GM18873 (cell line): Measurements from ENCODE around the gene SLC8A3.

Experiments
- ATAC-seq: cut with Tn5 transposase; IDR thresholded peaks from one replicate; pipeline ENCODE4 v1.9.1; 2021; ENCODE audit warnings: mild to moderate bottlenecking, moderate library complexity, moderate number of reproducible peaks; ENCODE audit not compliant: unreplicated experiment, low FRiP score

Gene SLC8A3

DNA sequence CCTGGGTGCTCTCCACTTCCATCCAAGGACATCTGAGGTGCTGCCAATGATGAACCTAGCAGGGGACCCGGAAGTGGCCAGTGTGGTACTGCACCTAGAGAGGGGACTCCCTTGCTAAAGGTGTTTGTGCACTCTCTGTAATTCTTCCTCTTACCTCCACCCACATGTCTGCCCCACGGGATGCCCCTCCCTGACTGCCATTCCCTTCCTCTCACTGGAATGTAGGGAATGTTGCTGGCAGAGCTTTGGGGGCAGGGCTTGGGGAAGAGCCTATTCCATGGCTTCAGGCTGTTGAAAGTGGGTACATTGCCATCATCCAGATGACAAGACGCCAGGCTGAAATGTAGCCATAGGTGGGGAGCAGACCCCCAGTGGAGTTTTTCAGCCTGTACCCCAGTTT is 156.3 kb downstream of the SLC8A3 start:
- ATAC-seq = no peak

DNA sequence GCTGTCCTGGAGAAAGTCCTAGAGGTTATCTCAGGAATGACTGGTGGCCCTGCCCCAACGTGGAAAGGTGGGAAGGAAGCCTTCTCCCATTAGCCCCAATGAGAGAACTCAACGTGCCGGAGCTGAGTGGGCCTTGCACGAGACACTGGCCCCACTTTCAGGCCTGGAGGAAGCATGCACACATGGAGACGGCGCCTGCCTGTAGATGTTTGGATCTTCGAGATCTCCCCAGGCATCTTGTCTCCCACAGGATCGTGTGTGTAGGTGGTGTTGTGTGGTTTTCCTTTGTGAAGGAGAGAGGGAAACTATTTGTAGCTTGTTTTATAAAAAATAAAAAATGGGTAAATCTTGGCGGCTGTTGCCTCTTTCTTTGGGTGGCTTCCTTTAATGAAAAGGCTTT is 156.7 kb downstream of the SLC8A3 start:
- no peak for ATAC-seq

DNA sequence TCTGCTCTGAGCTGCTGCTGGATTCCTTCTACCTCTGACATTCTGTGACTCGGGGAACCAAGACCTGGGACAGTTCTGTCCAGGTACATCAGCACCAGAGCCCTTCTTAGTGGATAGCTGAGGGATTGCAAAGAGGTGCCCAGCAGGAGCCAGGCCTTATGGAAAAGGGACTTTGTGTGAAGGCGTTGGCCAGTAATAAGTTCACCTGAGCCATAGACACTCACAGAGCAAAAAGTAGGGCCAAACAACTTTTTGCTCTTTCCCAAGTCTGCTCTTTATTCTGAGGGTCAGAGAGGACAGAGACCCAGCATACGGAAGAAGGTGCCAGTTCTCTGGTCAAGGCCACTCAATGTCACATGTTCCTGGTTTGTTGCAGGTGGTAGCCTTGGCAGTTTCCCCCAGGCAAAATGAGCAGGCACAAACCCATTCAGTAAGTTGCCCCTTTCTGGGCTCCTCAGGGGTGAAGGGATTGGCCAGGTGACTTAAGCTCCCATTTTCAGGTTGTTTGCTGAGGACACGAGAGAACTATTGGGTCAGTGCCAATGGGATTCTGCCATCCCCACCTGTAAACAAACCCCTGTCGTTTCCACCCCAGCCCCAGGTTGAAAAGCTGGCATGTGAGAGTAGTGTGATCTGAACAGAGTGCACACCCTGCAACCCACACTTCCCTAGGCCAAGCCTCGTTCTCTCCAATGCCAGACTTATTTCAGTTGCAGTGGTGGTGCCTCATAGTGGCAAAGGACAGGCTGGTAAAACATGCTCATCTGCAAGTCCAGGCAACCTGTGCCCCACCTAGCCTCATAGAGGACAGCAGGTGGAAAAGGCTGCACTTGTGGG is 159.2 kb downstream of the SLC8A3 start:
- ATAC-seq = no peak

DNA sequence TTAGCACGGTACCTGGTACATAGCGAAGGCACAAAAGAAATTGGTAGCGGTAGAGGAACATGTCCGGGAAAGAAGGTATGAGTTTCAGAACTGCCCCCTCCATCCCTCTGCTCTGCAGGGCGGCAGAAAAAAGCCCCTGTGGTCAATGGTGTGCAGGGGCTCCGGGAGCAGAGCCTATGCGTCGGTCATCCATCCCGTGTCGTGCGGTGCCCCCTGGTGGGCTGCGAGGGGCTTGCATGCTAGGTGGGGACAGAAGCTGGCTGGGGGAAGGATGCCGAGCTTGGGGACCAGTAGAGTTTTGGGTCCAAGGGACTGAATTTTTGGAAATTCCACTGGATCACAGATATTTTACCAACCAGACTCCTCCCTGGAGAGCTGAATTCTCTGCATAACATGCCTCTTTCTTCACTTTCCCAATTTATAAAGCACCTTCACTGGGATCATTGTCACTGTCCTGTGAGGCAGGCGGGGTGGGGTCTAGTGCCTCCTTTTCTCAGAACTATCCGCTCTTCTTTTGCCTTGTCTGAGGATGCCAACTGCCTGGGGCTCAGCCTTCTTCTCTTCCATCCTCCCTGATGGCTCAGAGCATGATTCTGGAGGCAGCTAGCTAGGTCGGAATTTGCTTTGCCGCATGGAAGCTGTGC is 160.8 kb downstream of the SLC8A3 start:
- no peak for ATAC-seq

DNA sequence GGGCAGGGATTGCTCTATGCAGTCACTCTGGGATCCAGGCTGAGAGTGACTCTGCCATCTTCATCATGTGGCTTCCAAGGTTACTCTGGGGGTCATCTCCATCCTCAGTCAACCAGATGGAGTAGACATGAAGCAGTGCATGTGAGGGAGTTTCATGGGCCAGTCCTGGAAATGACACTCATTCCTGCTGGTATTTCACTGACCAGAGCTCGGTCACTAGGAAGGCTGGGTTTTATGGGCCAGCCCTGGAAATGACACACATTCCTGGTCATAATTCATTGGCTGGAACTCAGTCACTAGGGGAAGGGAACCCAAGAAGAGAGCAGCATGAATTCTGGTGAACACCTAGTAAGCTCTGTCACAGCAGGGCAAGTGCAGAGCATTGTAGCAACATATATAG is 164.9 kb downstream of the SLC8A3 start:
- ATAC-seq = no peak

DNA sequence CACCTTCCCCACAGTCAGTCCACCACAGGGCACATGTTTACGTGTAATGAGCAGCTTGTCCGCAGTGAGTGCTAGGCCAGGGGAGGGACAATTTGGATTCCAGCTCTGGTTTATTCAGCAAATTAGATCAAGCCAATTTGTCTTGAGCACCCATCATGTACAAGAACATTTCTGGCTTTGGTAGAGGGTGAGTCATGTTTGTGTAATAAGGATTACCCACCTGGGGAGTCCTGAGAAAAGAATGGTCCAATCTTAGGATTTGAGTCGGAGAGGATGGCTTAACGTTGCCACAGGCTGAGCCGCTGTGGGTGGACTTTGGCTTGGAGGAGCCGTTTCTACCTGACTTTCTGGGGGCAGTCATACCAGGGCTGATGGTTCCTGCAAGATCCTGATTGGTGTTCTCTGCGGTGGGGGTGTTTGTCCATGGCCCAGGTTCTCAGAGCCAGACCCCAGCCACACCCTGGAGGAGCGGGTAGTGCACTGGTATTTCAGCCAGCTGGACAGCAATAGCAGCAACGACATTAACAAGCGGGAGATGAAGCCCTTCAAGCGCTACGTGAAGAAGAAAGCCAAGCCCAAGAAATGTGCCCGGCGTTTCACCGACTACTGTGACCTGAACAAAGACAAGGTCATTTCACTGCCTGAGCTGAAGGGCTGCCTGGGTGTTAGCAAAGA is 165.8 kb downstream of the SLC8A3 start:
- ATAC-seq = no peak

DNA sequence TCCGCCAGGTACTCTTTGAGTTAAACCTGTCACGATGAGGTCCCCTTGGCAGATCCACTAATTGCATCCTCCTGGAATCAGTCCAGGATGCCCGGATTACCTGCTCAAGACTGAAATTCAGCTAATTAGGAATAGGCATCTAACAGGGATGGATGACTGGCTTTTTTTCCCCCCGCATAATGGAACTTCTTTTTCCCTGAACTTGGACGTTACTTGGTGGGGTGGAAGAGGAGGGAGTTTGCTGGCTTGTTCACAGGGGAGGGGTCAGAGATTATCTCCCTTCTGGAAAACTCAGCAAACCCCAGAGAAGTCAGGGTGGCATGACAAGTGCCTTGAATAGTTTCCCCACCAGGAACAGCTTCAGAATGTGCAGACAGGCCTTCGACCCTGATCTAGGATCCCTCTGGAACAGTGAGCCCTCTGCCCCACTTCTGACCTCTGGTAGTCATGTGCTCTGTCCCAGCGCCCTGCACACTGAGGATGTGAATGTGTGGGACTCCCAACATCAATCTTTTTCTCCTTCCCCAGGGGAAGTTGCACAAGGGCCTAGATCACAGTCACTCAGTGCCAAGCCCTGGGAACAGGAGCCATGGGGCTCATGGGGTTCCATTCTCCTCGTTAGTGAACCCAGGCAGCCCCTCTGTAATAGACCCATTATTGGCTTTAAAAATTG is 167.1 kb downstream of the SLC8A3 start:
- ATAC-seq = no peak

DNA sequence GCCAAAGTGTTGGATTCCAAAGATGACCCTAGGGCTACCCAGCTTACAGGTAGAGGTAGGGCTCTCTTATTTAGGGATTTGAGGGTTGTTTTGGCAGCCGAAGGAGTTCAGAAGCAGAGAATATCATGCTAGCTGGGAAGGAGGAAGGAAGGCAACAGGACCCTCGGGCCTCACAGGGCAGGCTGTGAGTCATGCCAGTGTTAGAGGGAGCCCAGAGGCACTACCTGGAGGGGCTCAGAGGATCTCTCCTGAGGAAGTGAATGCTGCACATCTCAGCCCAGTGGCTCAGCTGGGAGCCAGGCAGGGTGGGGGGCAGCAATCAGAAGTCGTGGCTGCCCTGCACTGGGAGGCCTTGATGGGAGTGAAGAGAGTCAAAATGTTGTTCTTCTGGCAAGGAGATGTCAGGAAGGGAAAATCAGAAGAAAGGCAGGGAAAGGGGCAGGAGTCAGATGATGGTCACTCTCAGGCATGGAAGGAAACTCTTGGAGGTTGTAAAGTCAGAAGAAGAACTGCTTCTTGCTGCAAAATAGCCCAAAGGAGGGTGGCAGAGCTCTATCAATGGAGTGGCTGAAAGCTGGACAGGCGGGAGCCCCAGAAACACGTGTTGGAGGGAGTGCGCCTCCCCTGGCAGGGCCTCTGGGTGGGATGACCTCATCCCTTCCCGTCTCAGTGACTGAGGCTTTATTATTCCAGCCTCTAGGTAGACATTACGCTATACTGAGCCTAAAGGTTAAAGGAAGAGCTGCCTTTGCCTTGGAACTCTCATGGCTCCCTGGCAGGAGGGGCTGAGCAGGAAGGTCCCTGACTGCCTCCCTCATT is 168.2 kb downstream of the SLC8A3 start:
- no peak for ATAC-seq

DNA sequence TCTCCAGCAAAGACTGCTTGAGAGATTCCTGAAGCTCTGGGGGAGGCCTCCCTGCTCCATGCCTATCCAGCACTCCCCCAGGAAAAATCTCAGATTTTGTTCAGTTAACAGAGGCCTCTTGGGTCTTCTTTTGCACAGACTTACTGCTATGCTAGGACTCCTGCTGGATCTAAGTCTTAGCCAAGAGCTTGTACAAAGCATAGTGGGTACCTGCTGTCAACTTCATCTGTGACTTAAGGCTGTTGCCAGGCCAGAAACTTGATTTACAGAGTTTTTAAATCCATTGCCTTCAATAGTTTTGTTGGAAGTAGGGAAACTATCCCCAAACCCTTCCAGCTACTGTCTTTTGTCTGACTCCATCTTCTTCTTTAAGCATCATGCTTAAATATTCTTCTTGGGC is 169.1 kb downstream of the SLC8A3 start:
- ATAC-seq = no peak

DNA sequence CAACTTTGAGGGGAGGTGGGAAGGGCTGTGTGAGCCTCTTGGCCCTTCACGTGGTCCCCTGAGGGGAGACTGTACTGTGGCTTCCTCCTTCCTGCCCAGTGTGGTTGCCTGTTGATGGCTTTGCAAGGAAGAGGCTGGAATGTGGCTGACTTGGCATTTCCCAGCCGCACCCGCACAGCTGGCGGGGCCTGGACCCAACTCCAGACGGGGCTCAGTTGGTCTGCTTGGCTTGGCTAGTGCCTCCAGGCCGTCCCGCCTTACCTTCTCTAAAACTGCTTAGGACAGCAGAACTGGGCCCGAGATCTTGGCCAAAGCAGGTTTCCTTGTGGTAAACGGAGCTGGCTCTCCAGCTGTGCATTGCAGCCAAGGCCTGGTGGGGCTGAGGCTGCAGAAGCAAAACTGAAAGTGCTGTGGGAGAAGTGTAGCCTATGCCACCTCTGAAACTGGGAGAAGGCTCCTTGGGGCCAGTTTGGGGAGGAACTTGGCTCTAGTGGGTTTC is 170.0 kb downstream of the SLC8A3 start:
- ATAC-seq = no peak

DNA sequence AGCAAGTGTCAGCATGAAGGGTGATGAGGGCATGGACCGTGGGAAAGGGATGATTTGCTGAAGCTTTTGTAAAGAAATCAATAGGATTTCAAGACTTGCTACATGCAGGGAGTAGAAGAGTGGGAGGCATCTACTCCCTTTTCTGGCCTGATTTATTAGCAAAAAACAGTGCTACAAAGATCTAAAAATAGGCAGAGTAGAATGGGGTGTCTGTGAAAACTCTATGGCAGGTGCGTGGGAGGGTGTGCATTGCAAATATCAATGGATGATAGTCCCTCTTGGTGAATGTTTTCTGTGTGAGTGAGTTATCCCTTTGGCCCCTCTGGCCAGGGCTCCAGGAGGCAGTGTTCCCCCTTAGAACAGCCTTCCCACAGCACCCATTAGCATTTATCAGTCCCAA is 170.5 kb downstream of the SLC8A3 start:
- ATAC-seq = no peak

DNA sequence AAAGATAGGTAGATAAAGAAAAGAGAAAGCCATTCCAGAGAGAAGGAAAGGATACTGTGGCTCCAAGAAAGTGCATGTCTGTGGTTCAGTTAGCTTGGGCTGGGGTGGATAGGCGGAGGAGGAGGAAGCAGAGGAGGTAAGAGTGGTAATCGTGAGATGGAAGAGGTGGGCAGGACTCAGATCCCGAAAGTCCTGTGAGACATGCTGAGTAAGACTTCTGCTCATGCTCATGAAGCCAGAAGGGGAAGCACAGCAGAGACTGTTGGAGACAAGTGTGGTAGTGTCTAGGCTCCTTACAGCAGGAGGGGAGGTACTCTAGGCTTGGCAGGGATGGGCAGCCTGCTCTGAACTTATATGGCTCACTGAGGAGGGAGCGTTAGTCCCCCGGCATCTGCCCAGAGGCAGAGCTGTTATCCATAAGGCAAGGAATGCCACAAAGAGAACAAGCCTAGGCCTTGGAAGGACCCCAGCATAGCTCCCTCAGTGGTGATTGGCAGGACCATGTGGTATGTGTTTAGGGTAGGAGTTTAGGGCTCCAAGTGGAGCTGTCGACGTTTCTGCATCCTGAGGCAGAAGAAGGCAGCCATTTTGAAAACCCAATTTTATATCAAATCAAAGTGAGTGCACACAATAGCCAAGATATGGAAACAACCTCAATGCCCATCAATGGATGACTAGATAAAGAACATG is 174.2 kb downstream of the SLC8A3 start:
- ATAC-seq = no peak

DNA sequence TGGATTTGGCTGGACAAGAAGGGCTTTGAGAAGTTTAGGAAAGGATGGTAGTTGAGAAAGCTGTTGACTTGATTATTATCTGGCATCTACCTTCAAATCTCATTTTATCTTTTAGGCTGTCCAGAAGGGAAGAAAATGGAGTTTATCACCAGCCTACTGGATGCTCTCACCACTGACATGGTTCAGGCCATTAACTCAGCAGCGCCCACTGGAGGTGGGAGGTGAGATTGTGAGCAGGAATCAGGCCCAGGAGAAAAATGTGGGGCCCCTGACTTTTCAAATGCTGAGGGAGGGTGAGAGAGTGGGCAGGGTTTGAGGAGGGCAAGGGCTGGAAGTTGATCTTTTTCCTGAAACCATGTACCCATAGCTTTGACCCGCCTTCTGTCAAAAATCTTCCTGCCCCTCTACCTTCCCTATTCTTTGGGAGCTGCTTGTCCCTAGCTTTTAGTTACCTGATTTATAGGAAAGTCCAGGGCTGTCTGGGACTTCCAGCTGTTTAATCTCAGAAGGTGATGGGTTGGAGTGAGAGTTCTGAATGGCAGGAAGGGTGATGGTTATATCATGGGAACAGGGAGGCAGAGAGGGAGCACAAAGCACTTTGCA is 175.4 kb downstream of the SLC8A3 start:
- no peak for ATAC-seq

DNA sequence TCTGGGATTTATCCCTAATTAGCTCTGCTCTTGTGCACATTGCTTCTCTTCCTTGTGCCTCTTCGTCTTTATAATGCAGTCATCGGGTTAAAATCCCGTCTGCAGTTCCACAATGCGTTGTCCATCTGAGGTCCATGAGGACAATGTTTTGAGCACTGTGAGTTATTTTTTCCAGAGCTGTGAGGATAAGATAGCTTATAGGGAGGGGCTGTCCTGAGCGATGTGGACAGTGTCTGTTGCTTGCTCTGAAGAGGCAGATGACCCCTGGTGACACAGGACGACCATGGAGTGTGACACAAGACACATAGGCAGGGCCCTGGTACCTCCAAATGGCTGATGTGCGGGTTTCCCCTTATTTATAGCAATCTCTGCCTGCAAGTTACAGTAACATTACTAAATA is 177.0 kb downstream of the SLC8A3 start:
- no peak for ATAC-seq

DNA sequence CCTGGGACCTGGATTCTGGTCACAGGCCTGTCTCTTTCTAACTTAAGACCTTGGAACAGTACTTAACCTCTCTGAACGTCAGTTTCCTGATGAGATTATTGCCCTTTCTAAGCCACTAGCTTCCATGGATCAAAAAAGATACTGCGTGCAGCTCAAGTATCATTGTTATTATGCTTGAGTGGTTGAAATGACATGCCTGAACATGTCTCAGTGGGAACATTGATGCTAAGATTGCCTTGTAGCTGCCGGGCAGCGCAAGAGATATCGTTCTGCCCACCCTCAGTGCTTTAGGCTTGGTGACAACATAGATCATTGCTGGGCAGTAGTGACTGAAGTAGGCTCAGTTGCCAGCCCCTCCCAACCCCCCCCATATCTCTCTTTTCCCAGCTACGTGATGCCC is 177.7 kb downstream of the SLC8A3 start:
- ATAC-seq = no peak

DNA sequence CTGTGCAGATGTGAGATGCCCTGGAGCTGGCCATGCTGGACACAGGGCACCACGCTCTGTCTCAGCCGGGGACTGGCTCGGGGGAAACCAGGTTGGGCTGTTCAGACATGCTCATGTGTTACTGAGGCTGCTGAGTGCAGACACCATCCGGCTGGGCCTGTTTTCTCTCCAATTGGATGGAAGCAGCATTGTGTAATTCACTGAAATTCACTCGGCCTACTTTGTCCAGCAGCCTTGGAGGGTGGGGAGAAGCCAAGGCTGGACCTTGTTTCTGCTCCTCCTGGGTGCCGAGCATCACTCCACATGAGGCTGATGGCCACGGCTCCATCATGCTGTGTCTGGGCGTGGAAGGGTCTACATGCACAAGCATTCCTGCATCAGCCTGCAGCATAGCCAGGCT is 178.8 kb downstream of the SLC8A3 start:
- no peak for ATAC-seq

DNA sequence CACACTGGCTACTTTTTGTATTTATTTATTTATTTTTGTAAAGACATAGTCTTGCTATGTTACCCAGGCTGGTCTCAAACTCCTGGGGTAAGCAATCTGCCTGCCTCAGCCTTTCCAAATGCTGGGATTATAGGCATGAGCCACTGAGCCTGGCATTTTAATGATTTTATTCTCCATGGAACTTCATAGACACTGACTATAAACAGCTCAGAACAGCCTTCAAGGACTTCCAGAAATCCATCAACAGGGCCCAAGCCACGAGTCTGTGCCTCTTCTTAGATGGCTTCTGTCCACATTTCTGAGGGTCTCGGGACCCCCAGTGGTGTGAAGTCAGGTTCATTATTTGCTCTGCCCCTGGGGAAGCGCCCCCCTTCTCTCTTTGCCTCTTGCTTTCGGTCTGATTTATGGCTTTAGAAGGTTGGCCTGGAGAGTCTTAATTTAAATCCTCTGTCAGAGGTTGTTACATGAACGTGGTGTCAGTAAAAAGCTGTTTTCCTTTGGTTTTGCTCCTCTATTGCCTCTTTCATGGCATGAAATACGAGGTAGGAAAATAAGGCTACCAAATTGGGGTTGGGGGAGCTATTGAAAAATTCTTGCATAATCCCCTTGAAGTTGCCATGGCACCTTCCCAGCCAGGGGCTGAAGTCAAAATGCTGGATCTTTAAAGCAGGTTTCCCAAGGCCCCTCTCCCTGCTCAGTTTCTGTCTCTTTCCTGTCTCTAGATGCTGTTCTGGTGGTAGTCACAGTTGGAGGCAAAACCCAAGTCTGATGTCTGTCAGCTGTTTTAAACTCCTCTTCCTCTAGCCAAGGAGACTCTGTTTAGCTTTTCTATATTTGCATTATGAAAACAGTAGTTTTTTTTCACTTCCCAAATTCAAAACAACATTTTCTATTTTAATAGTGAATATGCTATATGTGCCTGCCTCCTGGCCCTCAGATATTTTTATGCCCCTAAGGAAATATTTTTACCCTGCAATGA is 180.2 kb downstream of the SLC8A3 start:
- ATAC-seq = no peak

DNA sequence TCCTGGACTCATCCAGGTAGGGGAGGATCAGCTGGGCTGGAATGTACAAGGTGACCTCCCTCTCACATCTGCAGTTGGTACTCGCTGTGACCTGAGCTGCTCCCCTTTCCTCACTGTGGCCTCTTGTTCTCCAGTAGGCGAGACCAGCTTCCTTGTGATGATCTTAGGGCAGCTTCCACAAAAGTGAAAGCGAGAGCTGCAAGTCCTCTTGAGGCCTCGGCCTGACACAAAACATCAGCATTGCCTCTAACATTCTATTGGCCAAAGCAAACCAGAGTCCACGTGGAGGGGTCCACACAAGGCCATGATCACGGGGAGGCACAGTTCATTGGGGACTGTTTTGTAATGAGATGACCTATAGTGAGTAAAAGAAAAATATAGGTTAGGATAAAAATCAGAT is 182.1 kb downstream of the SLC8A3 start:
- ATAC-seq = no peak
